Measurements from ENCODE around the gene SLC39A11.

DNA sequence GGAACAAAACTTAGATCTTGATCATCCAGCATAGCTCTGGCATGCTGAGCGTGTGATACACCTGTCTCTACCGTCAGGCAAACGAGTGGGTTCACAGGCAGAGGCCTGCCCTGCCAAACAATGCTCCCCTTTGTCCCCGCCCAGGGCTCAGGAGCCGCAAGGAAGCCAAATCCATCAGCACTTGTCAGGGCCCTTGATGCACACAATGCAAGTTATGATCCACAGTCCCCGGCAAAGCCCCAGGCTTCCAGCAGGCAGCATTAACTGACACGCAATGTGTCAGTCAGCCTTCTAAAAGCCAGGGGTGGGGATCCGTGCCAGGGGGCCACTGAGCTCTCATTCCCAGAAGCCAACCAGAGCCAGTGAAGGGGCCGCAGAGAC lies 460.9 kb downstream of the SLC39A11 start:
- TF ChIP-seq, protein P1, sequence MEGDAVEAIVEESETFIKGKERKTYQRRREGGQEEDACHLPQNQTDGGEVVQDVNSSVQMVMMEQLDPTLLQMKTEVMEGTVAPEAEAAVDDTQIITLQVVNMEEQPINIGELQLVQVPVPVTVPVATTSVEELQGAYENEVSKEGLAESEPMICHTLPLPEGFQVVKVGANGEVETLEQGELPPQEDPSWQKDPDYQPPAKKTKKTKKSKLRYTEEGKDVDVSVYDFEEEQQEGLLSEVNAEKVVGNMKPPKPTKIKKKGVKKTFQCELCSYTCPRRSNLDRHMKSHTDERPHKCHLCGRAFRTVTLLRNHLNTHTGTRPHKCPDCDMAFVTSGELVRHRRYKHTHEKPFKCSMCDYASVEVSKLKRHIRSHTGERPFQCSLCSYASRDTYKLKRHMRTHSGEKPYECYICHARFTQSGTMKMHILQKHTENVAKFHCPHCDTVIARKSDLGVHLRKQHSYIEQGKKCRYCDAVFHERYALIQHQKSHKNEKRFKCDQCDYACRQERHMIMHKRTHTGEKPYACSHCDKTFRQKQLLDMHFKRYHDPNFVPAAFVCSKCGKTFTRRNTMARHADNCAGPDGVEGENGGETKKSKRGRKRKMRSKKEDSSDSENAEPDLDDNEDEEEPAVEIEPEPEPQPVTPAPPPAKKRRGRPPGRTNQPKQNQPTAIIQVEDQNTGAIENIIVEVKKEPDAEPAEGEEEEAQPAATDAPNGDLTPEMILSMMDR (IDR thresholded peaks at IDR 0.05): no peak
- no peak for TF ChIP-seq SIN3A (IDR thresholded peaks at IDR 0.05; ENCODE audit: borderline replicate concordance, insufficient read depth, low read depth, low read length)

Data from Panc1 (cell line).